ENCODE results near the gene SLC38A6. TPM values are rescaled to one million over a fixed set of nuclear protein-coding genes. Genes with fewer than 3 reads are reported as not detected.

Gene SLC38A6
- total and polyA plus RNA-seq, 9 of the 15 experiments (the other 6 are each of a cell fraction or from before 2014, with no cell fraction given) = 9.8 to 40.3 (median 17.6) TPM

GRCh38 chr14:60975551-60975950 lies 5.5 kb upstream of the SLC38A6 start (continued):
- TF ChIP-seq NR4A1 (CRISPR knock-in tag; IDR thresholded peaks at IDR 0.05) (no peak), NR4A1 (tag; IDR thresholded peaks at IDR 0.05) (no peak), SMARCB1 (IDR thresholded peaks at IDR 0.05; ENCODE audit: insufficient read length, low read depth) (no peak), ZNF780A (CRISPR knock-in tag; IDR thresholded peaks at IDR 0.05) (no peak), ZNF354B (CRISPR knock-in tag; IDR thresholded peaks at IDR 0.05) (no peak), ZBTB17 (CRISPR knock-in tag; IDR thresholded peaks at IDR 0.05) (no peak)

GRCh38 chr14:60977847-60978246 lies 3.2 kb upstream of the SLC38A6 start:
- Histone ChIP-seq H3K9me1 (ENCODE audit: control insufficient read depth, insufficient read depth, low read length) (no peaks in the 10 kb centered on the region), H3K27me3 (ENCODE audit: control insufficient read depth in 2 of 2, insufficient read depth in 2 of 2, low read length in 2 of 2) (no peaks in the 10 kb centered on the region), H3K4me3 (peak overlapping the region; percentile 84; the same call in 1 of the 2 replicates), H3K27ac (ENCODE audit: extremely low read depth, low read depth, low read length) (no peak overlapping the region), H3K9ac (ENCODE audit: insufficient read depth in 1 of 2, low read depth in 2 of 2, low read length in 2 of 2) (peak overlapping the region in 1 of 2 experiments; percentile 46; a peak in 2 of 4 replicates), H2AFZ (ENCODE audit: low read depth, low read length) (no peak overlapping the region), H3K4me2 (ENCODE audit: insufficient read depth, low read length) (peak overlapping the region; percentile 54; the same call in 1 of the 2 replicates), H4K20me1 (replicated peaks; ENCODE audit: control insufficient read depth, insufficient read depth, low read length) (no peaks in the 10 kb centered on the region), H3K4me1 (replicated peaks in 1 of 2; ENCODE audit: control insufficient read depth in 2 of 2, insufficient read depth in 2 of 2, low read length in 2 of 2) (no peaks in the 10 kb centered on the region; a peak in 1 of 5 replicates), H3K9me3 (replicated peaks; ENCODE audit: control insufficient read depth, insufficient read depth, low read depth, low read length) (no peaks in the 10 kb centered on the region), H3K36me3 (ENCODE audit: control insufficient read depth, insufficient read depth, low read length) (peaks cover 52% of the 10 kb centered on the region), H3K79me2 (ENCODE audit: control insufficient read depth, insufficient read depth, low read length) (peaks cover 72% of the 10 kb centered on the region)
- ATAC-seq = no peak
- WGBS (ENCODE audit: insufficient coverage, low coverage, missing lambda C conversion rate) = 0% methylated on average over 2 of the region's 2 CpGs
- BruUV-seq (replicated peaks) = no TSS peak
- POLR2A ChIA-PET = no interaction called here
- FAIRE-seq = no peak
- intact Hi-C loops (cut with micrococcal nuclease) = no loop called here
- no peak for DNase-seq (ENCODE audit: extremely low read depth in 1 of 4, low spot score in 3 of 4)
- in situ Hi-C loops (cut with MboI) = no loop called here
- TF ChIP-seq SMARCB1 (IDR thresholded peaks at IDR 0.05; ENCODE audit: insufficient read length, low read depth) (no peak), NFIC (IDR thresholded peaks at IDR 0.05) (peak; percentile 66)
- CTCF ChIA-PET (ENCODE audit: low intra/inter-chr PET ratio) = no interaction called here

All from K562 (cell line).